ENCODE measurements around the gene LRPPRC.

DNA sequence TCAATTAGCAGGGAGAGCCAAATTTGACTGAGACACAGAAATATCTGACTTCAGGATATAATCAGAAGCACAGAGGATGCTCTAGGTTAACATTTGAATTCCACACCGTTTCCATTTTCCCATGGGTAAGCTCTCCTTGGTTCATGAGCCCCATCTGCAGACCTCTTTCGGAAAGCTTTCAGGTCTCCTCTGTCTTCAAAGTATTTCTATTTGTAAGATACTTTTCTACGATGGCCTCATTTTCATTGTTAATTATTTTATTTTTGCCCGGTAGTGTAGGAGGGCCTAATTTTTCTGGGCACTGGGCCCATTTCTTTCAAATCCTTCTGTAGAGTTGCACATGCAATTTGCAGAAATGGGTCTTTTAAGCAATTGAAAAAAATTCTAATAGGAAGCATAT lies 53.8 kb downstream of the LRPPRC start:
- no peak for TF ChIP-seq POLR2AphosphoS5 (IDR thresholded peaks at IDR 0.05; ENCODE audit: low read depth)
- TF ChIP-seq, protein P1, sequence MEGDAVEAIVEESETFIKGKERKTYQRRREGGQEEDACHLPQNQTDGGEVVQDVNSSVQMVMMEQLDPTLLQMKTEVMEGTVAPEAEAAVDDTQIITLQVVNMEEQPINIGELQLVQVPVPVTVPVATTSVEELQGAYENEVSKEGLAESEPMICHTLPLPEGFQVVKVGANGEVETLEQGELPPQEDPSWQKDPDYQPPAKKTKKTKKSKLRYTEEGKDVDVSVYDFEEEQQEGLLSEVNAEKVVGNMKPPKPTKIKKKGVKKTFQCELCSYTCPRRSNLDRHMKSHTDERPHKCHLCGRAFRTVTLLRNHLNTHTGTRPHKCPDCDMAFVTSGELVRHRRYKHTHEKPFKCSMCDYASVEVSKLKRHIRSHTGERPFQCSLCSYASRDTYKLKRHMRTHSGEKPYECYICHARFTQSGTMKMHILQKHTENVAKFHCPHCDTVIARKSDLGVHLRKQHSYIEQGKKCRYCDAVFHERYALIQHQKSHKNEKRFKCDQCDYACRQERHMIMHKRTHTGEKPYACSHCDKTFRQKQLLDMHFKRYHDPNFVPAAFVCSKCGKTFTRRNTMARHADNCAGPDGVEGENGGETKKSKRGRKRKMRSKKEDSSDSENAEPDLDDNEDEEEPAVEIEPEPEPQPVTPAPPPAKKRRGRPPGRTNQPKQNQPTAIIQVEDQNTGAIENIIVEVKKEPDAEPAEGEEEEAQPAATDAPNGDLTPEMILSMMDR (conservative IDR thresholded peaks at IDR 0.05; ENCODE audit: low read depth in 2 of 2) = 0 out of 4 replicates have a peak, but pooled peaks of 1 of the 2 experiments have one; percentile 7
- TF ChIP-seq CREB1 (CRISPR knock-in tag; IDR thresholded peaks at IDR 0.05; ENCODE audit: low read depth) = no peak
